ENCODE results near the gene CHORDC1.
"Not testable (repeated sequence)": the region's sequence is repeated elsewhere in the genome, so short reads cannot be mapped to it uniquely, and the experiment has no call there.

CHORDC1 gene

GRCh38 chr11:90222459-90223247 is at the start of gene CHORDC1:
Gene CHORDC1 (minus strand): TSS chr11:90223049. CDS start chr11:90222954, 95 bp downstream.
- peak; percentile 84 for DNase-seq

- DNase-seq: no peak
Observed at GRCh38 chr11:90257158-90257525, 34.3 kb upstream of the CHORDC1 start.

GRCh38 chr11:90256404-90257157 is 33.7 kb upstream of the CHORDC1 start:
- DNase-seq: no peak

- no peak for DNase-seq
Observed at GRCh38 chr11:90254065-90254464, 31.2 kb upstream of the CHORDC1 start.

GRCh38 chr11:90252053-90252452 is 29.2 kb upstream of the CHORDC1 start:
- DNase-seq: no peak

GRCh38 chr11:90251599-90251998 is 28.8 kb upstream of the CHORDC1 start:
- DNase-seq: no peak

- DNase-seq: peak; percentile 14
Observed at GRCh38 chr11:90250970-90251369, 28.1 kb upstream of the CHORDC1 start.

- no peak for DNase-seq
Observed at GRCh38 chr11:90246468-90246867, 23.6 kb upstream of the CHORDC1 start.

- no peak for DNase-seq
Observed at GRCh38 chr11:90243534-90243933, 20.7 kb upstream of the CHORDC1 start.

- DNase-seq: no peak
Observed at GRCh38 chr11:90242894-90243416, 20.1 kb upstream of the CHORDC1 start.

GRCh38 chr11:90241414-90241813 is 18.6 kb upstream of the CHORDC1 start:
- DNase-seq: no peak

GRCh38 chr11:90239967-90240636 is 17.3 kb upstream of the CHORDC1 start:
- DNase-seq: not testable (repeated sequence)

GRCh38 chr11:90237004-90237403 is 14.2 kb upstream of the CHORDC1 start:
- DNase-seq: no peak

- no peak for DNase-seq
Observed at GRCh38 chr11:90235526-90235925, 12.7 kb upstream of the CHORDC1 start.

- no peak for DNase-seq
Observed at GRCh38 chr11:90234977-90235376, 12.1 kb upstream of the CHORDC1 start.

- no peak for DNase-seq
Observed at GRCh38 chr11:90229791-90230190, 6.9 kb upstream of the CHORDC1 start.

GRCh38 chr11:90228056-90228455 is 5.2 kb upstream of the CHORDC1 start:
- DNase-seq: no peak

GRCh38 chr11:90223248-90223585 is 368 bp upstream of the CHORDC1 start:
- no peak for DNase-seq

- DNase-seq: no peak
Observed at GRCh38 chr11:90221803-90222458, 918 bp downstream of the CHORDC1 start.

GRCh38 chr11:90220391-90220790 is 2.5 kb downstream of the CHORDC1 start:
- no peak for DNase-seq

GRCh38 chr11:90219438-90219837 is 3.4 kb downstream of the CHORDC1 start:
- DNase-seq: no peak

- DNase-seq: no peak
Observed at GRCh38 chr11:90218606-90219005, 4.2 kb downstream of the CHORDC1 start.

- no peak for DNase-seq
Observed at GRCh38 chr11:90216611-90217010, 6.2 kb downstream of the CHORDC1 start.
